K562 (cell line): ENCODE measurements around the gene INPP5D. TPM values are rescaled to one million over a fixed set of nuclear protein-coding genes. Genes with fewer than 3 reads are reported as not detected.

Experiments
- ATF7 ChIP-seq: fragments of 450-650 bp; IDR thresholded peaks from 2 replicates; pipeline ENCODE4 v1.7.1; 2014; ENCODE audit warnings: mild to moderate bottlenecking, moderate library complexity
- CHD2 ChIP-seq: IDR thresholded peaks from 2 replicates; pipeline ENCODE4 v1.6.1; 2011; ENCODE audit warnings: low read depth, low read length
- ELF1 ChIP-seq: fragments of 200-800 bp; sonication (Bioruptor generic); IDR thresholded peaks from 2 replicates; pipeline ENCODE4 v1.6.1; 2016; ENCODE audit warnings: missing genetic modification characterization, missing compliant biosample characterization
- FOXJ3 ChIP-seq: sonication (generic); formaldehyde crosslinking; IDR thresholded peaks from 2 replicates; pipeline ENCODE4 v1.4.0; 2020; ENCODE audit warnings: mild to moderate bottlenecking, missing genetic modification reagents
- GTF2B ChIP-seq: IDR thresholded peaks from 2 replicates; pipeline ENCODE4 v1.6.1; 2011; ENCODE audit not compliant: insufficient read length; ENCODE audit errors: extremely low read depth
- HCFC1 ChIP-seq: IDR thresholded peaks from 2 replicates; pipeline ENCODE4 v1.6.1; 2012; ENCODE audit warnings: low read depth, low read length, improper control_type of control experiment
- KLF10 ChIP-seq: fragments of 250-450 bp; sonication (Bioruptor Pico); IDR thresholded peaks from 2 replicates; pipeline ENCODE4 v1.6.1; 2021; ENCODE audit warnings: matching md5 sums
- NR2C2 ChIP-seq, 2 experiments: fragments of 200-800 bp in 1 of 2; sonication (Bioruptor generic) in 1 of 2; sonication (generic) in 1 of 2; formaldehyde crosslinking in 1 of 2; IDR thresholded peaks; 2 replicates each; pipeline versions ENCODE4 v1.6.1 to v1.8.0; 2016 to 2022; ENCODE audit warnings: mild to moderate bottlenecking in 1 of 2, missing compliant biosample characterization in 1 of 2, missing genetic modification characterization in 1 of 2, missing genetic modification reagents in 1 of 2
- NR2F6 ChIP-seq: fragments of 450-650 bp; formaldehyde crosslinking; IDR thresholded peaks from 2 replicates; pipeline ENCODE4 v1.4.0; 2020; ENCODE audit warnings: mild to moderate bottlenecking
- PBX2 ChIP-seq, 2 experiments: IDR thresholded peaks in 1 of 2; conservative IDR thresholded peaks in 1 of 2; 2 replicates each; pipeline ENCODE4 v1.6.1; 2016; ENCODE audit warnings: low read depth in 2 of 2, mild to moderate bottlenecking in 1 of 2, missing compliant biosample characterization in 1 of 2, missing genetic modification characterization in 1 of 2, moderate library complexity in 1 of 2
- PCBP2 ChIP-seq: fragments of 200-400 bp; formaldehyde crosslinking; IDR thresholded peaks from 2 replicates; pipeline ENCODE4 v1.6.1; 2018; ENCODE audit warnings: low read length, low read depth, mild to moderate bottlenecking, moderate library complexity; ENCODE audit not compliant: poor library complexity, severe bottlenecking
- SMARCA4 ChIP-seq: fragments of 450-650 bp; IDR thresholded peaks from 2 replicates; pipeline ENCODE4 v1.6.1; 2016
- TBP ChIP-seq: optimal IDR thresholded peaks from 2 replicates; pipeline ENCODE3; 2011; ENCODE audit warnings: low read depth, low read length, improper control_type of control experiment
- ZBTB2 ChIP-seq: fragments of 450-650 bp; IDR thresholded peaks from 2 replicates; pipeline ENCODE4 v1.6.1; 2016; ENCODE audit warnings: antibody characterized with exemption
- ZC3H8 ChIP-seq: fragments of 450-650 bp; IDR thresholded peaks from 2 replicates; pipeline ENCODE4 v1.6.1; 2017
- ZKSCAN1 ChIP-seq: fragments of 150-350 bp; IDR thresholded peaks from 2 replicates; pipeline ENCODE4 v1.6.1; 2016; ENCODE audit warnings: low read depth, low read length
- ZNF239 ChIP-seq: fragments of 250-450 bp; sonication (Bioruptor Pico); IDR thresholded peaks from 2 replicates; pipeline ENCODE4 v1.4.0; 2020; ENCODE audit warnings: mild to moderate bottlenecking
- ZNF311 ChIP-seq: fragments of 250-450 bp; sonication (Bioruptor Pico); IDR thresholded peaks from 2 replicates; pipeline ENCODE4 v1.4.0; 2020; ENCODE audit warnings: mild to moderate bottlenecking, moderate library complexity
- ZNF699 ChIP-seq: fragments of 250-450 bp; sonication (Bioruptor Pico); IDR thresholded peaks from 2 replicates; pipeline ENCODE4 v1.8.0; 2021; ENCODE audit warnings: mild to moderate bottlenecking, moderate library complexity; ENCODE audit not compliant: insufficient replicate concordance
- polyA plus RNA-seq, 8 experiments: library from polyadenylated mRNA; depleted of rRNA in 4 of 8; stranded (reverse) in 5 of 8; unstranded in 3 of 8; fragments of >200 nt; fragmentation: Nextera tagmentation in 2 of 8; fragmentation: Illumina TruSeq in 1 of 8; extraction: Ambion mirVana in 2 of 8; extraction: Trizol in 1 of 8; gene quantifications; 2 replicates each; pipeline versions ENCODE4 v1.2.1 to v1.2.3, GENCODE V29; 2011 to 2014; ENCODE audit warnings: inconsistent platforms in 1 of 8, missing spikeins in 1 of 8
- total RNA-seq, 7 experiments: library from RNA; depleted of rRNA in 6 of 7; stranded (reverse); fragments of >200 nt in 6 of 7; fragmentation: Illumina TruSeq in 2 of 7; extraction: Trizol in 2 of 7; gene quantifications; 2 replicates each; pipeline versions ENCODE4 v1.2.1 to v1.2.3, GENCODE V29; 2011 to 2021; ENCODE audit warnings: low replicate concordance in 1 of 7
- TF ChIP-seq, protein P1 (sequence below): sonication (generic); formaldehyde crosslinking; IDR thresholded peaks from 2 replicates; pipeline ENCODE4 v1.8.0; 2022; ENCODE audit warnings: missing genetic modification reagents, mild to moderate bottlenecking, moderate library complexity, borderline replicate concordance

Gene INPP5D
- total and polyA plus RNA-seq, 9 of the 15 experiments (the other 6 are each of a cell fraction or from before 2014, with no cell fraction given): 0.55 to 6.2 (median 2.2) TPM

DNA sequence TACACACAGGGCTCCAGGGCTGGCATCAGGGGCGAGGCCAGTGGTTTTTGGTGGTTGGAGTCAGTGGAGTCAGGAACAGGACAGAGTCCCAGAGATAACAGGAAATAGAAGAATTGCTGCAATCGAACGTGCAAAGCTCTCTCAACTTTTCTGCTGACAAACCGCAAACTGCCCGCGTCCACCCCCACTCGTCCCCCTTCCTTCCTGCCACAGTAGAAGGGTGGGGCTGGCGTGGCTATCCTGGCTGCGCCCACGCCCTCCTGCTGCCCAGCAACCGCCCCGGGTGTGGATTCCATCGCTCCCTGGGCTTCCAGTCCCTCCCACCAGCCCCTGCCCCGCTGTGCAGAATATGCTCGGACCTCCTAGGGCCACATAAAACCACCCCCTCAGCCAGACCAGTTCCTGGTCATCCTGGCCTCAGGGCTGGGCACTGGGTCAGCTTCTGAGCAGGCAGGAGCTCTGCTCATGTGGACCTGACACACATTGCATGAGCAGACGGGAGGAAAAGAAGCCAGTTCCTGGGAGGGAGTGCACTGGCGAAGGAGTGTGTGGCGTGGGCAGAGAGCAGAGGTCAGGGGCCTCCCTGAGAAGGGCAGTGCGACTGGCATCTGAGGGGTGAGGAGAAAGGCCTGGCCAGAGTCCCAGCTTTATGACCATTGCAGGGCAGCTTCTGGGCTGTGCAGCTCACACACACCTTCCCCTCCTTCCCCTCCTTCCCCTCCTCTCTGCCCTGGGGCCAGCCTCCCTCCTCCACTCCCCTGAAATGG is 105.9 kb downstream of the INPP5D start (continued):
- TF ChIP-seq, protein P1, sequence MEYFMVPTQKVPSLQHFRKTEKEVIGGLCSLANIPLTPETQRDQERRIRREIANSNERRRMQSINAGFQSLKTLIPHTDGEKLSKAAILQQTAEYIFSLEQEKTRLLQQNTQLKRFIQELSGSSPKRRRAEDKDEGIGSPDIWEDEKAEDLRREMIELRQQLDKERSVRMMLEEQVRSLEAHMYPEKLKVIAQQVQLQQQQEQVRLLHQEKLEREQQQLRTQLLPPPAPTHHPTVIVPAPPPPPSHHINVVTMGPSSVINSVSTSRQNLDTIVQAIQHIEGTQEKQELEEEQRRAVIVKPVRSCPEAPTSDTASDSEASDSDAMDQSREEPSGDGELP (CRISPR knock-in tag): peak; percentile 54; the same call in 1 of the 2 replicates
- TF ChIP-seq PBX2 (CRISPR knock-in tag; IDR thresholded peaks at IDR 0.05; ENCODE audit: low read depth): no peak
- TF ChIP-seq PBX2 (tag; conservative IDR thresholded peaks at IDR 0.05; ENCODE audit: low read depth): no peak
- no peak for TF ChIP-seq GTF2B
- no peak for TF ChIP-seq ZNF699
- no peak for TF ChIP-seq NR2F6 (CRISPR knock-in tag)
- no peak for TF ChIP-seq CHD2
- TF ChIP-seq ZC3H8: no peak
- no peak for TF ChIP-seq ELF1 (tag)
- TF ChIP-seq ZNF311 (CRISPR knock-in tag): no peak
- TF ChIP-seq ZNF239 (CRISPR knock-in tag): no peak
- no peak for TF ChIP-seq PCBP2
- no peak for TF ChIP-seq SMARCA4
- no peak for TF ChIP-seq NR2C2 (CRISPR knock-in tag; IDR thresholded peaks at IDR 0.05)
- peak; percentile 25; the same call in 1 of the 2 replicates for TF ChIP-seq NR2C2 (tag; IDR thresholded peaks at IDR 0.05)
- TF ChIP-seq FOXJ3 (CRISPR knock-in tag): no peak
- TF ChIP-seq KLF10 (CRISPR knock-in tag): no peak
- TF ChIP-seq ATF7: no peak
- no peak for TF ChIP-seq ZKSCAN1
- TF ChIP-seq ZBTB2: no peak
- no peak for TF ChIP-seq TBP
- no peak for TF ChIP-seq HCFC1
